HEK293 (cell line): Measurements from ENCODE around the gene ASMTL.

Source experiments
- CTCF ChIA-PET: fragments of 350-600 bp; formaldehyde crosslinking; extraction: SDS; loops from one replicate; lab custom pipeline; 2021; ENCODE audit warnings: antibody characterized with exemption; lab: Yijun Ruan, JAX
- POLR2A ChIA-PET: fragments of 300-600 bp; formaldehyde crosslinking; extraction: SDS; loops from one replicate; lab custom pipeline; 2020; ENCODE audit warnings: antibody characterized with exemption, inconsistent platforms; lab: Yijun Ruan, JAX
- H3K27ac ChIP-seq: fragments of 200-500 bp; sonication (Bioruptor generic); 2 replicates; pipeline ENCODE4 v1.5.1; 2014; ENCODE audit warnings: low read depth, low read length, control low read depth, inconsistent platforms; ENCODE audit errors: extremely low read depth
- H3K36me3 ChIP-seq, 2 experiments: fragments of 200-500 bp in 1 of 2; sonication (Bioruptor generic) in 1 of 2; 1 replicate in 1 of 2; 2 replicates in 1 of 2; pipeline ENCODE4 v1.5.1; 2014 to 2017; ENCODE audit warnings: inconsistent platforms in 2 of 2, low read length in 2 of 2; ENCODE audit not compliant: control insufficient read depth in 2 of 2, insufficient read depth in 1 of 2
- H3K4me1 ChIP-seq: fragments of 200-500 bp; sonication (Bioruptor generic); 2 replicates; pipeline ENCODE4 v1.5.1; 2014; ENCODE audit warnings: mild to moderate bottlenecking, low read length, inconsistent platforms; ENCODE audit not compliant: control insufficient read depth, insufficient read depth
- H3K4me3 ChIP-seq: 2 replicates; pipeline ENCODE4 v1.5.1; 2011; ENCODE audit warnings: low read depth, mild to moderate bottlenecking, control low read depth, low read length, moderate library complexity
- H3K9me3 ChIP-seq: fragments of 200-500 bp; sonication (Bioruptor generic); 2 replicates; pipeline ENCODE4 v1.5.1; 2014; ENCODE audit warnings: low read depth, low read length, inconsistent platforms; ENCODE audit not compliant: control insufficient read depth, insufficient read depth
- FEZF1 ChIP-seq: fragments of 450-650 bp; formaldehyde crosslinking; IDR thresholded peaks from 2 replicates; pipeline ENCODE4 v1.5.1; 2016; ENCODE audit warnings: missing biosample characterization, missing genetic modification characterization
- PRDM10 ChIP-seq: fragments of 450-650 bp; formaldehyde crosslinking; IDR thresholded peaks from 2 replicates; pipeline ENCODE4 v1.5.1; 2016; ENCODE audit warnings: missing biosample characterization, missing genetic modification characterization
- PRDM4 ChIP-seq: fragments of 450-650 bp; formaldehyde crosslinking; IDR thresholded peaks from 2 replicates; pipeline ENCODE4 v1.5.1; 2017; ENCODE audit warnings: missing biosample characterization, missing genetic modification characterization
- SETDB1 ChIP-seq: IDR thresholded peaks from one replicate; pipeline ENCODE4 v1.6.1; 2017; ENCODE audit warnings: mild to moderate bottlenecking, low read length, moderate library complexity, mixed read lengths; ENCODE audit not compliant: insufficient read length
- ZBTB8A ChIP-seq: fragments of 450-650 bp; formaldehyde crosslinking; IDR thresholded peaks from 2 replicates; pipeline ENCODE4 v1.5.1; 2016; ENCODE audit warnings: missing biosample characterization, missing genetic modification characterization
- ZFP3 ChIP-seq: fragments of 450-650 bp; formaldehyde crosslinking; IDR thresholded peaks from 2 replicates; pipeline ENCODE4 v1.5.1; 2016; ENCODE audit warnings: low read depth, missing biosample characterization, missing genetic modification characterization
- ZFP37 ChIP-seq: fragments of 450-650 bp; formaldehyde crosslinking; IDR thresholded peaks from 2 replicates; pipeline ENCODE4 v1.5.1; 2016; ENCODE audit warnings: missing biosample characterization, missing genetic modification characterization
- ZNF10 ChIP-seq: fragments of 450-650 bp; formaldehyde crosslinking; IDR thresholded peaks from 2 replicates; pipeline ENCODE4 v1.5.1; 2017; ENCODE audit warnings: missing biosample characterization, missing genetic modification characterization
- ZNF140 ChIP-seq: fragments of 450-650 bp; formaldehyde crosslinking; IDR thresholded peaks from 2 replicates; pipeline ENCODE4 v1.5.1; 2016; ENCODE audit warnings: missing biosample characterization, missing genetic modification characterization
- ZNF146 ChIP-seq: fragments of 450-650 bp; formaldehyde crosslinking; IDR thresholded peaks from 2 replicates; pipeline ENCODE4 v1.5.1; 2016; ENCODE audit warnings: missing biosample characterization, missing genetic modification characterization
- ZNF18 ChIP-seq: fragments of 450-650 bp; formaldehyde crosslinking; IDR thresholded peaks from 2 replicates; pipeline ENCODE4 v1.5.1; 2016; ENCODE audit warnings: missing biosample characterization, missing genetic modification characterization
- ZNF184 ChIP-seq: fragments of 450-650 bp; IDR thresholded peaks from 2 replicates; pipeline ENCODE4 v1.5.1; 2018; ENCODE audit warnings: missing biosample characterization, mild to moderate bottlenecking, missing genetic modification characterization
- ZNF221 ChIP-seq: fragments of 450-650 bp; formaldehyde crosslinking; IDR thresholded peaks from 2 replicates; pipeline ENCODE4 v1.5.1; 2017; ENCODE audit warnings: missing biosample characterization, missing genetic modification characterization, borderline replicate concordance
- ZNF280D ChIP-seq: fragments of 450-650 bp; formaldehyde crosslinking; IDR thresholded peaks from 2 replicates; pipeline ENCODE4 v1.5.1; 2016; ENCODE audit warnings: missing biosample characterization, missing genetic modification characterization
- ZNF292 ChIP-seq: fragments of 450-650 bp; formaldehyde crosslinking; IDR thresholded peaks from 2 replicates; pipeline ENCODE4 v1.5.1; 2016; ENCODE audit warnings: low read depth, missing biosample characterization, missing genetic modification characterization, borderline replicate concordance
- ZNF311 ChIP-seq: fragments of 450-650 bp; formaldehyde crosslinking; IDR thresholded peaks from 2 replicates; pipeline ENCODE4 v1.5.1; 2017; ENCODE audit warnings: missing biosample characterization, missing genetic modification characterization, borderline replicate concordance
- ZNF394 ChIP-seq: fragments of 450-650 bp; formaldehyde crosslinking; IDR thresholded peaks from 2 replicates; pipeline ENCODE4 v1.5.1; 2016; ENCODE audit warnings: missing biosample characterization, missing genetic modification characterization, mild to moderate bottlenecking, moderate library complexity, borderline replicate concordance
- ZNF473 ChIP-seq: fragments of 450-650 bp; formaldehyde crosslinking; IDR thresholded peaks from 2 replicates; pipeline ENCODE4 v1.5.1; 2017; ENCODE audit warnings: missing biosample characterization, missing genetic modification characterization
- ZNF501 ChIP-seq: fragments of 450-650 bp; formaldehyde crosslinking; IDR thresholded peaks from 2 replicates; pipeline ENCODE4 v1.5.1; 2016; ENCODE audit warnings: missing biosample characterization, missing genetic modification characterization
- ZNF513 ChIP-seq: fragments of 450-650 bp; IDR thresholded peaks from 2 replicates; pipeline ENCODE4 v1.5.1; 2018; ENCODE audit warnings: missing biosample characterization, missing genetic modification characterization
- ZNF639 ChIP-seq: fragments of 450-650 bp; formaldehyde crosslinking; IDR thresholded peaks from 2 replicates; pipeline ENCODE4 v1.5.1; 2016; ENCODE audit warnings: missing biosample characterization, missing genetic modification characterization
- ZNF670 ChIP-seq: fragments of 450-650 bp; formaldehyde crosslinking; IDR thresholded peaks from 2 replicates; pipeline ENCODE4 v1.5.1; 2016; ENCODE audit warnings: missing biosample characterization, missing genetic modification characterization, low read depth
- ZNF768 ChIP-seq: fragments of 450-650 bp; formaldehyde crosslinking; IDR thresholded peaks from 2 replicates; pipeline ENCODE4 v1.5.1; 2018; ENCODE audit warnings: missing biosample characterization, mild to moderate bottlenecking, missing genetic modification characterization
- ZNF830 ChIP-seq: fragments of 450-650 bp; IDR thresholded peaks from 2 replicates; pipeline ENCODE4 v1.5.0; 2018; ENCODE audit warnings: missing biosample characterization, missing genetic modification characterization, low read depth, mild to moderate bottlenecking, moderate library complexity

Gene ASMTL

GRCh38 chrX:1486177-1486576 lies 33.5 kb upstream of the ASMTL start:
- Histone ChIP-seq H3K27ac (no peak overlapping the region), H3K4me3 (no peak overlapping the region), H3K4me1 (no peaks in the 10 kb centered on the region), H3K36me3 (no peaks in the 10 kb centered on the region), H3K9me3 (no peaks in the 10 kb centered on the region)
- CTCF ChIA-PET, result no interaction called here
- POLR2A ChIA-PET, result no interaction called here
- TF ChIP-seq ZNF513 (tag by site-specific recombination) (peak; percentile 21; the same call in 1 of the 2 replicates), ZBTB8A (tag by site-specific recombination) (no peak), ZNF184 (tag by site-specific recombination) (no peak), ZNF146 (peak; percentile 97), FEZF1 (no peak), ZNF830 (tag by site-specific recombination) (no peak), ZFP37 (tag by site-specific recombination) (no peak), ZNF473 (tag by site-specific recombination) (no peak), ZNF501 (no peak), ZNF768 (tag by site-specific recombination) (no peak), ZNF292 (tag by site-specific recombination) (no peak), ZNF280D (tag by site-specific recombination) (0 out of 2 replicates have a peak, but pooled peaks have one; percentile 42), ZNF639 (tag by site-specific recombination) (no peak), PRDM10 (tag by site-specific recombination) (no peak), ZNF394 (no peak), ZNF10 (tag by site-specific recombination) (no peak), SETDB1 (peak; percentile 13), ZFP3 (no peak), ZNF18 (tag by site-specific recombination) (no peak), ZNF221 (tag by site-specific recombination) (no peak), ZNF311 (tag by site-specific recombination) (no peak), ZNF670 (tag by site-specific recombination) (no peak), PRDM4 (tag by site-specific recombination) (no peak), ZNF140 (tag by site-specific recombination) (no peak)
